K562 (cell line): ENCODE measurements around the gene SNX25. TPM values are rescaled to one million over a fixed set of nuclear protein-coding genes. Genes with fewer than 3 reads are reported as not detected.

Experiments used
- ARID3B ChIP-seq: fragments of 250-450 bp; sonication (Bioruptor Pico); IDR thresholded peaks from 2 replicates; pipeline ENCODE4 v1.4.0; 2020; ENCODE audit warnings: borderline replicate concordance
- ATF1 ChIP-seq, 2 experiments: fragments of 450-650 bp in 1 of 2; IDR thresholded peaks; 2 replicates each; pipeline ENCODE4 v1.6.1; 2016; ENCODE audit warnings: missing compliant biosample characterization in 1 of 2, missing genetic modification characterization in 1 of 2
- BRD9 ChIP-seq: fragments of 450-650 bp; IDR thresholded peaks from 2 replicates; pipeline ENCODE4 v1.6.1; 2018; ENCODE audit warnings: low read depth; ENCODE audit not compliant: partially characterized antibody
- CHD1 ChIP-seq: fragments of 200-600 bp; sonication (generic); IDR thresholded peaks from one replicate; pipeline ENCODE4 v1.6.1; 2012; ENCODE audit warnings: mild to moderate bottlenecking, moderate library complexity, low read length, inconsistent platforms
- CHD2 ChIP-seq: IDR thresholded peaks from 2 replicates; pipeline ENCODE4 v1.6.1; 2011; ENCODE audit warnings: low read depth, low read length
- CHD4 ChIP-seq: fragments of 200-600 bp; sonication (generic); IDR thresholded peaks from 3 replicates; pipeline ENCODE4 v1.6.1; 2012; ENCODE audit warnings: low read depth, mild to moderate bottlenecking, mixed read lengths, low read length, inconsistent platforms; ENCODE audit not compliant: insufficient read depth, insufficient replicate concordance, poor library complexity, severe bottlenecking
- HDAC1 ChIP-seq, 2 experiments: fragments of 450-650 bp; IDR thresholded peaks; 2 replicates each; pipeline ENCODE4 v1.6.1; 2016 to 2017; ENCODE audit warnings: inconsistent platforms in 1 of 2, mild to moderate bottlenecking in 1 of 2, moderate library complexity in 1 of 2
- HMBOX1 ChIP-seq: sonication (generic); IDR thresholded peaks from 2 replicates; pipeline ENCODE4 v1.6.1; 2016
- MAX ChIP-seq: sonication (generic); formaldehyde crosslinking; IDR thresholded peaks from 2 replicates; pipeline ENCODE4 v1.9.0; 2022; ENCODE audit warnings: mild to moderate bottlenecking, missing genetic modification reagents
- POLR2A ChIP-seq: fragments of 450-650 bp; conservative IDR thresholded peaks from 2 replicates; pipeline ENCODE4 v1.6.1; 2016
- RBM15 ChIP-seq: fragments of 200-400 bp; formaldehyde crosslinking; IDR thresholded peaks from 2 replicates; pipeline ENCODE4 v1.6.1; 2018; ENCODE audit warnings: mild to moderate bottlenecking, low read length, moderate library complexity; ENCODE audit not compliant: insufficient read depth
- SOX6 ChIP-seq: fragments of 450-650 bp; IDR thresholded peaks from 2 replicates; pipeline ENCODE4 v1.6.1; 2014; ENCODE audit warnings: mild to moderate bottlenecking
- SRSF9 ChIP-seq: fragments of 200-400 bp; formaldehyde crosslinking; IDR thresholded peaks from 2 replicates; pipeline ENCODE4 v1.6.1; 2017; ENCODE audit warnings: low read depth, low read length, borderline replicate concordance
- STAG1 ChIP-seq: sonication (generic); formaldehyde crosslinking; IDR thresholded peaks from 2 replicates; pipeline ENCODE4 v1.5.0; 2020; ENCODE audit warnings: missing genetic modification reagents, borderline replicate concordance
- ZBTB11 ChIP-seq, 3 experiments: fragments of 200-800 bp in 1 of 3; fragments of 250-450 bp in 1 of 3; fragments of 450-650 bp in 1 of 3; sonication (Bioruptor Pico) in 1 of 3; sonication (Bioruptor generic) in 1 of 3; formaldehyde crosslinking in 1 of 3; IDR thresholded peaks; 2 replicates each; pipeline versions ENCODE4 v1.6.1 to v1.8.0; 2016 to 2022; ENCODE audit warnings: mild to moderate bottlenecking in 2 of 3, missing genetic modification characterization in 2 of 3, missing compliant biosample characterization in 1 of 3, moderate library complexity in 1 of 3
- ZBTB12 ChIP-seq: fragments of 250-450 bp; sonication (Bioruptor Pico); IDR thresholded peaks from 2 replicates; pipeline ENCODE4 v1.4.0; 2020
- ZFP36 ChIP-seq: fragments of 150-350 bp; IDR thresholded peaks from 2 replicates; pipeline ENCODE4 v1.6.1; 2018; ENCODE audit warnings: low read length, low read depth; ENCODE audit not compliant: partially characterized antibody
- ZNF444 ChIP-seq: fragments of 250-450 bp; sonication (Bioruptor Pico); IDR thresholded peaks from 2 replicates; pipeline ENCODE4 v1.4.0; 2020; ENCODE audit warnings: mild to moderate bottlenecking, moderate library complexity
- ZNF511 ChIP-seq: sonication (generic); formaldehyde crosslinking; IDR thresholded peaks from 2 replicates; pipeline ENCODE4 v1.8.0; 2022; ENCODE audit warnings: mild to moderate bottlenecking, missing genetic modification reagents
- polyA plus RNA-seq, 8 experiments: library from polyadenylated mRNA; depleted of rRNA in 4 of 8; stranded (reverse) in 5 of 8; unstranded in 3 of 8; fragments of >200 nt; fragmentation: Nextera tagmentation in 2 of 8; fragmentation: Illumina TruSeq in 1 of 8; extraction: Ambion mirVana in 2 of 8; extraction: Trizol in 1 of 8; gene quantifications; 2 replicates each; pipeline versions ENCODE4 v1.2.1 to v1.2.3, GENCODE V29; 2011 to 2014; ENCODE audit warnings: inconsistent platforms in 1 of 8, missing spikeins in 1 of 8
- total RNA-seq, 7 experiments: library from RNA; depleted of rRNA in 6 of 7; stranded (reverse); fragments of >200 nt in 6 of 7; fragmentation: Illumina TruSeq in 2 of 7; extraction: Trizol in 2 of 7; gene quantifications; 2 replicates each; pipeline versions ENCODE4 v1.2.1 to v1.2.3, GENCODE V29; 2011 to 2021; ENCODE audit warnings: low replicate concordance in 1 of 7

The SNX25 gene
- total and polyA plus RNA-seq, 9 of the 15 experiments (the other 6 are each of a cell fraction or from before 2014, with no cell fraction given) = 2.5 to 23.4 (median 13.3) TPM

GRCh38 chr4:185395956-185396723 is 186.7 kb downstream of the SNX25 start (continued):
- TF ChIP-seq ATF1 (CRISPR knock-in tag; IDR thresholded peaks at IDR 0.05) (peak; percentile 40), ATF1 (tag; IDR thresholded peaks at IDR 0.05) (peak; percentile 98), ARID3B (CRISPR knock-in tag) (peak; percentile 90; the same call in 1 of the 2 replicates), SRSF9 (no peak), BRD9 (no peak), HDAC1 (IDR thresholded peaks at IDR 0.05) (peak in 1 of 2 experiments; percentile 98; a peak in 2 of 4 replicates), CHD4 (no peak), CHD1 (peak; percentile 24), POLR2A (peak; percentile 87), ZBTB11 (CRISPR knock-in tag; IDR thresholded peaks at IDR 0.05) (peak in 2 of 3 experiments; percentile 18 to 68; a peak in 2 of 6 replicates), ZBTB12 (CRISPR knock-in tag) (peak; percentile 86), HMBOX1 (no peak), STAG1 (CRISPR knock-in tag) (no peak), ZNF444 (CRISPR knock-in tag) (no peak), ZFP36 (no peak), MAX (CRISPR knock-in tag) (peak; percentile 88), RBM15 (no peak), SOX6 (peak; percentile 49), CHD2 (peak; percentile 10; the same call in 1 of the 2 replicates), ZNF511 (CRISPR knock-in tag) (peak; percentile 92; the same call in 1 of the 2 replicates)
